Measurements from ENCODE around the gene SDC3. TPM values are rescaled to one million over a fixed set of nuclear protein-coding genes. Genes with fewer than 3 reads are reported as not detected.

SDC3 gene, protein sequence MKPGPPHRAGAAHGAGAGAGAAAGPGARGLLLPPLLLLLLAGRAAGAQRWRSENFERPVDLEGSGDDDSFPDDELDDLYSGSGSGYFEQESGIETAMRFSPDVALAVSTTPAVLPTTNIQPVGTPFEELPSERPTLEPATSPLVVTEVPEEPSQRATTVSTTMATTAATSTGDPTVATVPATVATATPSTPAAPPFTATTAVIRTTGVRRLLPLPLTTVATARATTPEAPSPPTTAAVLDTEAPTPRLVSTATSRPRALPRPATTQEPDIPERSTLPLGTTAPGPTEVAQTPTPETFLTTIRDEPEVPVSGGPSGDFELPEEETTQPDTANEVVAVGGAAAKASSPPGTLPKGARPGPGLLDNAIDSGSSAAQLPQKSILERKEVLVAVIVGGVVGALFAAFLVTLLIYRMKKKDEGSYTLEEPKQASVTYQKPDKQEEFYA
- 100 to 1,000 TPM; 168 to 349 TPM for total RNA-seq

DNA sequence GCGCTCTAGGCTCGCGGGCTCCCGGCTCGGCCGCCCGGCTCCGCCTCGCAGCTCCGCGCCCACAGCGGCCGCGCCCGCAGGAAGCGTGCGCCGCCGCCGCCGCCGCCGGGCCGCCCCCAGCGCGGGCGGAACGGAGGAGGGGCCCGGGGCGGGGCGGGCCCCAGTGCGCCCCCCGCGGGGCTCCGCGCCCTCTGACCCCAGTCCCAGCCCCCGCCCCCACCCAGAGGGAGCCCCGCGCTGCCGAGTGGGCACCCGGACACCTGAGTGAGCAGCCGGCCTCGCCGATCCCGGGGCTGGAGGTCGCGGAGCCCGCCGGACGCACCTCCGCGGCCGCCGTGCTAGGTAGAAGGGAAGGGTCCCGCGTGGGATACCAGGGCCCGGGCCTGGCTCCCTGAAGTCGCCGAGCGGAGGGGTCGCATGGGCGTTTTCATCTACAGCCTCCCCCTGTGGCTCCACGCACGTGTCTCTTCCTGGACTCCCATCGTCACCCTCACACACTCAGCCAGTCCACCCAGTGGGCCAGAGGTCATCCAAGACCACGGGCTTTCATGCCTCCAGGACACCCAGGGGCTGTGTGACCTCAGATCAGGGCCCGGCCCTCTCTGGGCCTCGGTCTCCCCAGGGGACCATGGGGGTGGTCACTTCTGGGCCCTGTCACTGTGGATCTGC lies at the start of gene SDC3:
SDC3 (minus strand) TSS at position 63 of the 669 bp plus-strand sequence. CDS start 172 bp downstream, outside the sequence.

Small RNA genes within 50 kb of the gene (small RNA-seq; reads per million reads assigned to genes)
- 0 reads per million in 2 donors for gene RN7SKP91
- 0 reads per million in 2 donors for gene RN7SL371P

Other genes starting within 250 kb of the SDC3 start
- gene MATN1, start 185.2 kb downstream of the SDC3 start, total RNA-seq = not detected
- gene LAPTM5, start 151.0 kb downstream of the SDC3 start, total RNA-seq = not detected
- gene PUM1, start 157.0 kb upstream of the SDC3 start, total RNA-seq = 10 to 100 TPM; 56.4 to 62.3 TPM